ENCODE measurements around the gene CREB3L1. TPM values are rescaled to one million over a fixed set of nuclear protein-coding genes. Genes with fewer than 3 reads are reported as not detected.

Gene CREB3L1
- total RNA-seq, 4 donors from 2014 or later = 35.8 to 50.7 (median 41.6) TPM

GRCh38 chr11:46363455-46364005 lies 86.1 kb downstream of the CREB3L1 start:
- Histone ChIP-seq H3K36me3 (no peaks in the 10 kb centered on the region), H3K4me1 (peaks cover 23 to 37% (median 27%) of the 10 kb centered on the region in 4 donors), H3K9me3 (no peaks in the 10 kb centered on the region), H3K27ac (peak overlapping the region; percentile 27 to 80 (median 69)), H3K27me3 (no peaks in the 10 kb centered on the region), H3K4me3 (no peak overlapping the region)
- in situ Hi-C loops (cut with MboI; ENCODE audit: low pct_ligation_motif_present in 1 of 4, low pct_unique_long_range_greater_than_20kb in 1 of 4, low sequenced_read_pairs in 3 of 4) (no loop called here), intact Hi-C loops (cut with DNase I; ENCODE audit: low total_unique reads) (no loop called here)
- 94% methylated on average over 17 of the region's 21 CpGs; no CpG with 5 or more reads in 1 of the 2 donors for WGBS, 2 donors (ENCODE audit: low coverage in 1 of 2)
- TF ChIP-seq POLR2AphosphoS5 (IDR thresholded peaks at IDR 0.05) (no peak), EP300 (IDR thresholded peaks at IDR 0.05; ENCODE audit: low read depth) (no peak), POLR2A (IDR thresholded peaks at IDR 0.05) (no peak)
- TF ChIP-seq, protein P1, sequence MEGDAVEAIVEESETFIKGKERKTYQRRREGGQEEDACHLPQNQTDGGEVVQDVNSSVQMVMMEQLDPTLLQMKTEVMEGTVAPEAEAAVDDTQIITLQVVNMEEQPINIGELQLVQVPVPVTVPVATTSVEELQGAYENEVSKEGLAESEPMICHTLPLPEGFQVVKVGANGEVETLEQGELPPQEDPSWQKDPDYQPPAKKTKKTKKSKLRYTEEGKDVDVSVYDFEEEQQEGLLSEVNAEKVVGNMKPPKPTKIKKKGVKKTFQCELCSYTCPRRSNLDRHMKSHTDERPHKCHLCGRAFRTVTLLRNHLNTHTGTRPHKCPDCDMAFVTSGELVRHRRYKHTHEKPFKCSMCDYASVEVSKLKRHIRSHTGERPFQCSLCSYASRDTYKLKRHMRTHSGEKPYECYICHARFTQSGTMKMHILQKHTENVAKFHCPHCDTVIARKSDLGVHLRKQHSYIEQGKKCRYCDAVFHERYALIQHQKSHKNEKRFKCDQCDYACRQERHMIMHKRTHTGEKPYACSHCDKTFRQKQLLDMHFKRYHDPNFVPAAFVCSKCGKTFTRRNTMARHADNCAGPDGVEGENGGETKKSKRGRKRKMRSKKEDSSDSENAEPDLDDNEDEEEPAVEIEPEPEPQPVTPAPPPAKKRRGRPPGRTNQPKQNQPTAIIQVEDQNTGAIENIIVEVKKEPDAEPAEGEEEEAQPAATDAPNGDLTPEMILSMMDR (IDR thresholded peaks at IDR 0.05) = no peak
- no peak for DNase-seq

GRCh38 chr11:46364056-46364455 lies 86.6 kb downstream of the CREB3L1 start:
- H3K27ac ChIP-seq = no peak overlapping the region
- intact Hi-C loops (cut with DNase I; ENCODE audit: low total_unique reads) = no loop called here
- H3K9me3 ChIP-seq = no peaks in the 10 kb centered on the region
- in situ Hi-C loops (cut with MboI; ENCODE audit: low pct_ligation_motif_present in 1 of 4, low pct_unique_long_range_greater_than_20kb in 1 of 4, low sequenced_read_pairs in 3 of 4) = no loop called here
- TF ChIP-seq, protein P1 (IDR thresholded peaks at IDR 0.05) = no peak
- TF ChIP-seq EP300 (IDR thresholded peaks at IDR 0.05; ENCODE audit: low read depth) (no peak), POLR2AphosphoS5 (IDR thresholded peaks at IDR 0.05) (no peak), POLR2A (IDR thresholded peaks at IDR 0.05) (no peak)
- H3K36me3 ChIP-seq = no peaks in the 10 kb centered on the region
- no peaks in the 10 kb centered on the region for H3K27me3 ChIP-seq
- H3K4me3 ChIP-seq = no peak overlapping the region
- H3K4me1 ChIP-seq = peaks cover 23 to 37% (median 27%) of the 10 kb centered on the region in 4 donors
- WGBS, 2 donors (ENCODE audit: low coverage in 1 of 2) = 85% methylated on average over 9 of the region's 9 CpGs; no CpG with 5 or more reads in 1 of the 2 donors
- no peak for DNase-seq

- Histone ChIP-seq H3K4me3 (no peak overlapping the region), H3K4me1 (peaks cover 23 to 37% (median 27%) of the 10 kb centered on the region in 4 donors), H3K27ac (no peak overlapping the region), H3K27me3 (no peaks in the 10 kb centered on the region), H3K9me3 (no peaks in the 10 kb centered on the region), H3K36me3 (no peaks in the 10 kb centered on the region)
- no peak for DNase-seq
- TF ChIP-seq, protein P1 (IDR thresholded peaks at IDR 0.05) = no peak
- no peak for TF ChIP-seq EP300 (IDR thresholded peaks at IDR 0.05; ENCODE audit: low read depth)
- no peak for TF ChIP-seq POLR2A (IDR thresholded peaks at IDR 0.05)
- no peak for TF ChIP-seq POLR2AphosphoS5 (IDR thresholded peaks at IDR 0.05)
- intact Hi-C loops (cut with DNase I; ENCODE audit: low total_unique reads) = no loop called here
- in situ Hi-C loops (cut with MboI; ENCODE audit: low pct_ligation_motif_present in 1 of 4, low pct_unique_long_range_greater_than_20kb in 1 of 4, low sequenced_read_pairs in 3 of 4) = no loop called here
- 80% methylated on average over 3 of the region's 3 CpGs; no CpG with 5 or more reads in 1 of the 2 donors for WGBS, 2 donors (ENCODE audit: low coverage in 1 of 2)
These were observed 87.3 kb downstream of the CREB3L1 start for GRCh38 chr11:46364791-46365190.

DNA sequence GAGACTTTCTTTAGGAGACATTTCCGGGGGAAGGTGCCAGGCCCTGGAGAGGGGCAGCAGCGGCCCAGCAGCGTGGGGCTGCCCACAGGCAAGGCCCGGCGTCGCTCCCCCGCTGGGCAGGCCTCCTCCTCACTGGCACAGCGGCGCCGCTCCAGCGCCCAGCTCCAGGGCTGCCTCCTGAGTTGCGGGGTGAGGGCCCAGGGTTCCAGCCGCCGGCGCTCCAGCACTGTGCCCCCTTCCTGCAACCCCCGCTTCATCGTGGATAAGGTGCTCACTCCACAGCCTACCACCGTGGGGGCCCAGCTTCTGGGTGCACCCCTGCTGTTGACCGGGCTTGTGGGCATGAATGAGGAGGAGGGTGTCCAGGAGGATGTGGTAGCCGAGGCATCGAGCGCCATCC lies 88.8 kb downstream of the CREB3L1 start:
- 94% methylated on average over 16 of the region's 22 CpGs; no CpG with 5 or more reads in 1 of the 2 donors for WGBS, 2 donors (ENCODE audit: low coverage in 1 of 2)
- DNase-seq = no peak
- Histone ChIP-seq H3K9me3 (no peaks in the 10 kb centered on the region), H3K4me3 (no peak overlapping the region), H3K36me3 (no peaks in the 10 kb centered on the region), H3K27ac (no peak overlapping the region), H3K27me3 (no peaks in the 10 kb centered on the region), H3K4me1 (peaks cover 18 to 28% (median 24%) of the 10 kb centered on the region in 4 donors)
- in situ Hi-C loops (cut with MboI; ENCODE audit: low pct_ligation_motif_present in 1 of 4, low pct_unique_long_range_greater_than_20kb in 1 of 4, low sequenced_read_pairs in 3 of 4) (no loop called here), intact Hi-C loops (cut with DNase I; ENCODE audit: low total_unique reads) (no loop called here)
- TF ChIP-seq EP300 (IDR thresholded peaks at IDR 0.05; ENCODE audit: low read depth) = no peak
- TF ChIP-seq, protein P1 (IDR thresholded peaks at IDR 0.05) = no peak
- no peak for TF ChIP-seq POLR2A (IDR thresholded peaks at IDR 0.05)
- TF ChIP-seq POLR2AphosphoS5 (IDR thresholded peaks at IDR 0.05) = no peak

Measured in transverse colon (tissue), 4 donors.